Putamen (tissue), 1 donor: ENCODE results near the gene XPOT.
A peak's percentile ranks its signal among the peaks of the same experiment; 100 is the strongest.
"Not testable (repeated sequence)": the region's sequence is repeated elsewhere in the genome, so short reads cannot be mapped to it uniquely, and the experiment has no call there.

Experiments used
- DNase-seq: peaks from one replicate; pipeline ENCODE4 v3.0.0-alpha.2; 2016; ENCODE audit warnings: low spot score

Gene XPOT

DNA sequence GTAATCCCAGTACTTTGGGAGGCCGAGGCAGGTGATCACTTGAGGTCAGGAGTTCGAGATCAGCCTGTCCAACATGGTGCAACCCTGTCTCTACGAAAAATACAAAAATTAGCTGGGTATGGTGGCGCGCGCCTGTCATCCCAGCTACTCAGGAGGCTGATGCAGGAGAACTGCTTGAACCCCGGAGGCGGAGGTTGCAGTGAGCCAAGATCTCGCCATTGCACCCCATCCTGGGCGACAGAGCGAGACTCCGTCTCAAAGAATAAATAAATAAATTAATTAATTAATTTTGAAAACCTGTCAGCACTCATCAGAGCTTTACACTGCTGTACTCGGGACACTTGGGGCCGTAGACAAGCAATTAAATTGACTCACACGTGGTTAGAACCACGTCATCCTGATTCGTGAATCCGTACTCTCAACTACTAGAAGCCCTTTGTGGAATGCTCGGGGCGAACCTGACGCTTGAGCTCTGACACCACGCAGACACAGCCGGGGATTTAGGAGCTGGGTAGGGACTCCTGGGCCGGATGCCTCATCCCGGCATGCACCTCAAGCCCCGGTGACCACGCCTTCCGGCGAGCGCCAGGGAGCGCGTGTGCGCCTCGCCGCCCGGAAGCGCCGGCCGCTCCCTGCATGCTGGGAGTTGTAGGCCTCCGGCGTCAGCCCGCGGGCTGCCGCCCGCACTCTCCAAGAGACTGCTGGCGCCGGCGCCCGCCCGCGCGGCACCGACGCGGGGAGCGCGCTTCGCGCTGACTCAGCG lies at the start of gene XPOT:
Gene XPOT, plus strand, starts transcription at position 686 of the 763 bp plus-strand sequence. CDS start 5,644 bp downstream, outside the sequence.
- peak; percentile 95 for DNase-seq

- DNase-seq, result not testable (repeated sequence)
Observed at GRCh38 chr12:64356209-64356608, 48.0 kb upstream of the XPOT start.

- not testable (repeated sequence) for DNase-seq
Observed at GRCh38 chr12:64361173-64361572, 43.0 kb upstream of the XPOT start.

DNA sequence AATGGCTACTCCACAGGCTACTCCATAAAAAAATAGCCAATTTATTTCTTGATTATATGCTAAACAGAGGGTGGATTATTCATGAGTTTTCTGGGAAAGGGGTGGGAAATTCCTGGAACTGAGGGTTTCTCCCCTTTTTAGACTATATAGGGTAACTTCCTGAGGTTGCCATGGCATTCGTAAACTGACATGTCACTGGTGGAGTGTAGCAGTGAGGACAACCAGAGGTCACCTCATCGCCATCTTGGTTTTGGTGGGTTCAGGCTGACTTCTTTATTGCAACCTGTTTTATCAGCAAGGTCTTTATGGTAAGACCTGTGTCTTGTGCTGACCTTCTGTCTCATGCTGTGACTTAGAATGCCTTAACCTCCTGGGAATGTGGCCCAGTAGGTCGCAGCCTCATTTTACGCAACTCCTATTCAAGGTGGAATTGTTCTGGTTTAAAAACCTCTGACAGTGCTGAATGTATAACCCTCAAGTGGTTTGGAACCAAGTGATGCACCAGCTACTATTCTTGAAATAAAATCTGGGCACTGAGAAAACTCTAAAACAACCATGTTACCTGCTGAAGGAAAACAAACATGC lies 41.4 kb upstream of the XPOT start:
- DNase-seq, result no peak

DNA sequence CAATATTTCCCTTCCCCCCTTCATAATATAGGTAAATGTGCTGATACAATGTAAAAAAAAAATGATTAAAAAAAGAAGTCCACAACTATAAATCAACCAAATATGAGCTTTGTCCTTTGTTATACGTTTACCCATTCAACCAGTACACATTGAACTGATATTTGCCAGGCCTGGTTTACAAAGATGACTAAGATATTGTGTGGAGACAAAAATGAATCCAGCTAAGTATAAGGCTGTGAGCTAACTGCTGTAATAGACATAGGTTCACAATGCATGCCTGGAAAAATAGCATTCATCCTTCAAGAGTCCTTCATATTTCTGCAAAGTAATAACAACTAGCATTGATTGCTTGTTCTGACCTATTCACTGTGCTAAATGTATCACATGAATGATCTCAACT lies 20.5 kb upstream of the XPOT start:
- DNase-seq, result no peak

GRCh38 chr12:64385019-64385418 lies 19.2 kb upstream of the XPOT start:
- no peak for DNase-seq

GRCh38 chr12:64385468-64385867 lies 18.7 kb upstream of the XPOT start:
- no peak for DNase-seq

DNA sequence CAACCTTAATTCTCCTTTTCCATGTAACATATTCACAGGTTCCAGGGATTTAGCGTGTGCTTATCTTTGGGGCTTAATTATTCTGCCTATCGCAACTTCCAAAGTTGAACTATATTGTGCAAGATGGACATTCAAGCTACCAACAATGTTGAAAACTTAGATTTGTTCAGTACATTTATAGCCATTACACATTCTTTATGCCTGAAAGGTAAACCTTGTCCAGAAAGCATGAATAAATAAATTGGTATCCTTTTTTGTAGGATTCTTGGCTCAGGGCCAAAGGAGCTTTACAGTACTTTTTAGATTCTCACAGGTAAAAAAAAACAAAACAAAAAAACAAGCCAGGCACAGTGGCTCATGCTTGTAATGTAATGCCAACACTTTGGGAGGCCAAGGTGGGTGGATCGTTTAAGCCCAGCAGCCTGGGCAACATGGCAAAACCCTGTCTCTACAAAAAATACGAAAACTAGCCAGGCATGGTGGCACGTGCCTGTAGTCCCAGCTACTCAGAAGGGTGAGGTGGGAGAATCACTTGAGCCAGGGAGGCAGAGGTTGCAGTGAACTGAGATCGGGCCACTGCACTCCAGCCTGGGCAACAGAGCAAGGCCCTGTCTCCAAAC lies 16.9 kb upstream of the XPOT start:
- no peak for DNase-seq

GRCh38 chr12:64389154-64389553 lies 15.0 kb upstream of the XPOT start:
- DNase-seq, result no peak

- DNase-seq, result no peak
Observed at GRCh38 chr12:64390275-64390851, 13.8 kb upstream of the XPOT start, which contains the start of gene C12orf56. Gene C12orf56, minus strand, starts transcription at chr12:64390758. Its CDS starts 193 bp downstream, at chr12:64390565.

DNA sequence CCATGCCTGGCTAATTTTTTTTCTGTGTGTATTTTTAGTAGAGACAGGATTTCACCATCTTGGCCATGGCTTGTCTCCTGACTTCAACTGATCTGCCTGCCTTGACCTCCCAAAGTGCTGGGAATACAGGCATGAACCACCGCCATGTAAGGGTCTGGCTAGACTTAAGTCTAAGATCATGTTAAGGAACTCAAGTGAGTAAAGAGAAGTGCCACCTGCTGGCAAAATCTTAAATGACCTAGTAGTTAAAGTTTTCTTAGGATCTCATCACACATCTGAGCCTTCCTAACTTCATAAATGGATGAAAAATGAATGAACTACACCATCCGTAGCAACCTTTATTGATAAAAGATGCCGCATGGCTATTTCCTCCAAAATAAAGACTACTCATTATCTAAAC lies 12.0 kb upstream of the XPOT start:
- no peak for DNase-seq

- DNase-seq, result no peak
Observed at GRCh38 chr12:64395739-64396138, 8.5 kb upstream of the XPOT start.

- DNase-seq, result peak; percentile 66
Observed at GRCh38 chr12:64400041-64400440, 4.2 kb upstream of the XPOT start.

DNA sequence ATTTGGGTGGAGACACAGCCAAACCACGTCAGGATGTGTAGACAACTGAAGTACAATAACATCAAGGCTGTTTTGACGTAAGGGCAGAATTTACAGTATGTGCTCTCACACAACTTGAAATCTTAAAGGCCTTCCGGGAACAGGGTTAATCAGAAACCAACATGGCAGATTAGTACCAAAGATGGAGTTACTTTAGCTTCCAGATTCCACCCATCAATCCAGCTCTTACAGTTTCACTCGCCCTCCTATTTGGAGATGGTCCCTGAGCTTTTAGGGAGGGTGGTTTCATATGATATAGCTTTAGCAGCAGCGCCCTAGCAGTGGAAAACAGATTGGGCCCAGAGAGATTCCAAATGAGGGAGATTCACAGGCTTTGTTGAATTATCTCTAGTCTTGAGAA lies 2.0 kb upstream of the XPOT start:
- no peak for DNase-seq

GRCh38 chr12:64404470-64405256 lies 471 bp downstream of the XPOT start:
- DNase-seq, result peak; percentile 18

GRCh38 chr12:64407342-64408223 lies 3.4 kb downstream of the XPOT start:
- no peak for DNase-seq

GRCh38 chr12:64411427-64411826 lies 7.2 kb downstream of the XPOT start:
- no peak for DNase-seq

DNA sequence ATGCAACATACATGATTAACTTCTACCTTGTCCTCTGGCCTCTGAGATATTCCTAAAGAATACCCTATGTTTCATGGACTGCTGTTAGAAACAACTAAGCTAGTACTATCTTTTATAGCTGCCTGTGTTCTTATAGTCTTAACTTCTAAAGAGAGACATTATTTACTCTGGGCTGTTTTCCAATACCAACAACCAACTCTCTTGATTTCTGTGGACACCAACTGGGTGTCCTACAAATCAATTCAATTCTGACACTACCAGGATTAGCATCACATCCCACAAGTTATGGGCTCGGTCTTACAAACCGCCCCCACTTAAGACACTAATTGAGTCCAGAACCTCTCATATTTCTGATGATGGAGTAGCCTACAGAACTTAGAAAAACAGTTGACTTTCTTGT lies 8.3 kb downstream of the XPOT start:
- DNase-seq, result no peak

DNA sequence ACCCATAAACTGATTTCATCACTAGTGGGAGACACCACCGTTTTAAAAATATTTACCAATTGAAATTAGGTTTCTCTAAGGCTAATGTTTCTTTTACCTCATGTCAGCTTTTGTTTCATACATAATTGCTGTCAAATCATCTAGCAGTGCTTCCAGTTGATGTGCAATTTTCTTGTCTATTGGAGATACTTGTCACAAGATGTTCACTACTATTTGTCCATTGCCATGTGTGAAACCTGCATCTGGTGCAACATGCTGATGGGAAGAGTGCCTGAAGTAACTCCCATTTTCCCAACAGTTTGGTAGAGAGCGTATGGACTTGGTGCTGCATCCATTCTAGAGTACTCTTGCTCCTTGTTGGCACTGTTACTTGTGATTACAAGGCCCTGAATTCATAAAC lies 9.7 kb downstream of the XPOT start:
- no peak for DNase-seq

- no peak for DNase-seq
Observed at GRCh38 chr12:64418209-64418608, 14.0 kb downstream of the XPOT start.

GRCh38 chr12:64419696-64420095 lies 15.5 kb downstream of the XPOT start:
- no peak for DNase-seq
